OCI-LY7 (cell line): ENCODE measurements around the gene KIAA1217. TPM values are rescaled to one million over a fixed set of nuclear protein-coding genes. Genes with fewer than 3 reads are reported as not detected.

Experiments used
- BruUV-seq: library from RNA; stranded (reverse); fragments of 400-500 nt; replicated peaks from 2 replicates; lab custom pipeline; 2021; lab: Mats Ljungman, UMichigan
- CTCF ChIA-PET: fragments of 300-600 bp; sonication (Branson Sonifier 250); formaldehyde crosslinking; loops from one replicate; lab custom pipeline; 2022; ENCODE audit warnings: antibody characterized with exemption; ENCODE audit not compliant: unreplicated experiment; lab: Charles Lee
- POLR2A ChIA-PET: fragments of 300-600 bp; sonication (Branson Sonifier 250); formaldehyde crosslinking; loops from one replicate; lab custom pipeline; 2022; ENCODE audit warnings: antibody characterized with exemption; lab: Charles Lee
- DNase-seq: peaks from one replicate; pipeline ENCODE4 v3.0.0-alpha.2; 2015; ENCODE audit warnings: low spot score
- H2AFZ ChIP-seq: fragments of 200-600 bp; sonication (generic), shearing (Covaris generic); 2 replicates; pipeline ENCODE4 v1.6.1; 2014; ENCODE audit warnings: mild to moderate bottlenecking, antibody characterized with exemption, low read length, moderate library complexity
- H3K27ac ChIP-seq: fragments of 200-600 bp; sonication (generic); 2 replicates; pipeline ENCODE4 v1.5.1; 2014; ENCODE audit warnings: mixed run types, low read depth, mild to moderate bottlenecking, moderate library complexity, low read length, inconsistent platforms; ENCODE audit not compliant: poor library complexity, severe bottlenecking
- H3K36me3 ChIP-seq: fragments of 200-600 bp; sonication (generic); 2 replicates; pipeline ENCODE4 v1.6.1; 2014; ENCODE audit warnings: mild to moderate bottlenecking, antibody characterized with exemption, low read length, moderate library complexity, mixed read lengths; ENCODE audit not compliant: insufficient read depth
- H3K4me1 ChIP-seq: fragments of 200-600 bp; sonication (generic); 2 replicates; pipeline ENCODE4 v1.5.1; 2014; ENCODE audit warnings: mild to moderate bottlenecking, low read length; ENCODE audit not compliant: insufficient read depth, poor library complexity, severe bottlenecking
- H3K4me2 ChIP-seq: fragments of 200-600 bp; sonication (generic); 2 replicates; pipeline ENCODE4 v1.6.1; 2014; ENCODE audit warnings: mild to moderate bottlenecking, low read length
- H3K4me3 ChIP-seq: fragments of 200-600 bp; sonication (generic); 2 replicates; pipeline ENCODE4 v1.5.1; 2014; ENCODE audit warnings: mild to moderate bottlenecking, low read depth, low read length; ENCODE audit not compliant: poor library complexity, severe bottlenecking
- H3K79me2 ChIP-seq: fragments of 200-600 bp; sonication (generic); 2 replicates; pipeline ENCODE4 v1.6.1; 2016; ENCODE audit warnings: low read depth, mild to moderate bottlenecking, low read length, moderate library complexity, mixed read lengths; ENCODE audit not compliant: insufficient read depth
- H3K9me2 ChIP-seq: fragments of 200-600 bp; sonication (generic); 2 replicates; pipeline ENCODE4 v1.6.1; 2016; ENCODE audit warnings: mild to moderate bottlenecking, low read length, mixed read lengths; ENCODE audit not compliant: insufficient read depth
- H3K9me3 ChIP-seq: fragments of 200-600 bp; sonication (generic); 2 replicates; pipeline ENCODE4 v1.6.1; 2014; ENCODE audit warnings: mild to moderate bottlenecking, mixed run types, low read length, mixed read lengths
- H4K20me1 ChIP-seq: fragments of 200-600 bp; sonication (generic); 2 replicates; pipeline ENCODE4 v1.6.1; 2014; ENCODE audit warnings: mild to moderate bottlenecking, antibody characterized with exemption, low read length, moderate library complexity, mixed read lengths; ENCODE audit not compliant: insufficient read depth
- CTCF ChIP-seq: fragments of 200-600 bp; sonication (generic); conservative IDR thresholded peaks from 2 replicates; pipeline ENCODE4 v1.5.1; 2014; ENCODE audit warnings: mild to moderate bottlenecking, antibody characterized with exemption, low read length, moderate library complexity, mixed read lengths
- EZH2phosphoT487 ChIP-seq: fragments of 200-600 bp; sonication (generic); IDR thresholded peaks from 2 replicates; pipeline ENCODE4 v1.6.1; 2018; ENCODE audit warnings: low read depth, borderline replicate concordance, mild to moderate bottlenecking, mixed run types, antibody characterized with exemption, low read length, moderate library complexity, mixed read lengths
- intact Hi-C: fragments of 100-400 bp; cut with micrococcal nuclease; formaldehyde crosslinking; loops from one replicate; pipeline ENCODE4 v1.10.0; 2022; ENCODE audit not compliant: unreplicated experiment
- total RNA-seq, 2 experiments: library from RNA; depleted of rRNA in 1 of 2; stranded (reverse); fragments of >200 nt in 1 of 2; shearing (Covaris generic) in 1 of 2; gene quantifications; 2 replicates each; pipeline ENCODE4 v1.2.3, GENCODE V29; 2014 to 2022

Gene KIAA1217
- total RNA-seq, 2 experiments from 2014 or later, result not detected

- intact Hi-C loops, result no loop called here
- no peaks in the 10 kb centered on the region for H3K9me3 ChIP-seq
- BruUV-seq, result no TSS peak
- H3K36me3 ChIP-seq, result no peaks in the 10 kb centered on the region
- H2AFZ ChIP-seq, result no peak overlapping the region
- no peaks in the 10 kb centered on the region for H4K20me1 ChIP-seq
- ChIA-PET POLR2A (no interaction called here), CTCF (no interaction called here)
- no peaks in the 10 kb centered on the region for H3K9me2 ChIP-seq
- H3K27ac ChIP-seq, result no peak overlapping the region
- no peak for TF ChIP-seq CTCF
- no peak for TF ChIP-seq EZH2phosphoT487
- H3K4me2 ChIP-seq, result no peak overlapping the region
- H3K79me2 ChIP-seq, result no peaks in the 10 kb centered on the region
- DNase-seq, result no peak
- H3K4me3 ChIP-seq, result no peak overlapping the region
- H3K4me1 ChIP-seq, result no peaks in the 10 kb centered on the region
Observed at GRCh38 chr10:24235471-24235870, 26.5 kb downstream of the KIAA1217 start.

GRCh38 chr10:24237801-24238395, 29.0 kb downstream of the KIAA1217 start:
- no peaks in the 10 kb centered on the region for H3K9me2 ChIP-seq
- no peak overlapping the region for H3K4me3 ChIP-seq
- no peak overlapping the region for H2AFZ ChIP-seq
- no peak overlapping the region for H3K4me2 ChIP-seq
- no peak for DNase-seq
- H3K79me2 ChIP-seq, result no peaks in the 10 kb centered on the region
- BruUV-seq, result no TSS peak
- TF ChIP-seq CTCF, result no peak
- no peak for TF ChIP-seq EZH2phosphoT487
- H4K20me1 ChIP-seq, result no peaks in the 10 kb centered on the region
- H3K4me1 ChIP-seq, result no peaks in the 10 kb centered on the region
- CTCF ChIA-PET, result no interaction called here
- no peaks in the 10 kb centered on the region for H3K36me3 ChIP-seq
- intact Hi-C loops, result no loop called here
- no peaks in the 10 kb centered on the region for H3K9me3 ChIP-seq
- H3K27ac ChIP-seq, result no peak overlapping the region
- POLR2A ChIA-PET, result no interaction called here

- Histone ChIP-seq H4K20me1 (no peaks in the 10 kb centered on the region), H3K27ac (no peak overlapping the region), H2AFZ (no peak overlapping the region), H3K4me2 (no peak overlapping the region), H3K9me2 (no peaks in the 10 kb centered on the region), H3K4me1 (no peaks in the 10 kb centered on the region), H3K36me3 (no peaks in the 10 kb centered on the region), H3K79me2 (no peaks in the 10 kb centered on the region), H3K9me3 (no peaks in the 10 kb centered on the region), H3K4me3 (no peak overlapping the region)
- BruUV-seq, result no TSS peak
- POLR2A ChIA-PET, result no interaction called here
- TF ChIP-seq EZH2phosphoT487 (no peak), CTCF (no peak)
- no peak for DNase-seq
- intact Hi-C loops, result no loop called here
- CTCF ChIA-PET, result no interaction called here
Observed at GRCh38 chr10:24238519-24239247, 29.7 kb downstream of the KIAA1217 start.
